Measurements from ENCODE around the gene B4GALT2.

The B4GALT2 gene

DNA sequence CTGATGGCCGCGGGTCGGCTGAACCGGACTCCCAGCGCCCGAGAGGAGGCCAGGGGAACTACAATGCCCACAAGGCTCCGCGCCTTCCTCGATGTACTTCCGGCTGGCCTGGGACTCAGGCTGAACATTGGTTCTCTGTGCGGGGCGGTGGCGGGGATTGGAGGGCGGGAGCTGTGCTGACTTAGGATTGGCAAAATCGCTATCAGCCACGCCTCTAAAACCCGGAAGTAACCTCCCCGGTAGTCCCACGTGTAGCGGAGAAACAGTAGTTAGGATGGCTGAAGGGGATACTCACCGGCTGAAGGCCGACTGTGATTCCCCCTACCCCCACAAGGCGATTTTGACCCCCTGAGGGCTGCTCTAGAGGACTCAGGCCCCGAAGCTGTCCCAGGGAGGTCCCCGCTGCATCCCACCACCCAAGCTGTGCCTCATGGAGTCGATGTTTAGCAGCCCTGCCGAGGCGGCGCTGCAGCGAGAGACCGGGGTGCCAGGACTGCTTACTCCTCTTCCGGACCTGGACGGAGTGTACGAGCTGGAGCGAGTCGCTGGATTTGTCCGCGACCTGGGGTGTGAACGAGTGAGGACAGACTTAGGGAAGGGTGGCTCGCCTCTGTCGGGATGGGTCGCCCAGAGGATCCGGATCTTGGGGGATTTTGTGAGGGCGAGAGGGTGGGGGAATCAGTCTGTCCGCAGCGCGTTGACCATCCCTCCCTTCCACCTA lies 9.1 kb upstream of the B4GALT2 start, which contains the start of gene DPH2:
TSS of gene DPH2 (plus strand) at position 265 of the 721 bp plus-strand sequence. CDS start at position 431, 166 bp downstream.
- peak; percentile 96 for DNase-seq (ENCODE audit: low read depth, low spot score)

GRCh38 chr1:43970502-43970901 lies 8.5 kb upstream of the B4GALT2 start:
- DNase-seq (ENCODE audit: low read depth, low spot score) = no peak

DNA sequence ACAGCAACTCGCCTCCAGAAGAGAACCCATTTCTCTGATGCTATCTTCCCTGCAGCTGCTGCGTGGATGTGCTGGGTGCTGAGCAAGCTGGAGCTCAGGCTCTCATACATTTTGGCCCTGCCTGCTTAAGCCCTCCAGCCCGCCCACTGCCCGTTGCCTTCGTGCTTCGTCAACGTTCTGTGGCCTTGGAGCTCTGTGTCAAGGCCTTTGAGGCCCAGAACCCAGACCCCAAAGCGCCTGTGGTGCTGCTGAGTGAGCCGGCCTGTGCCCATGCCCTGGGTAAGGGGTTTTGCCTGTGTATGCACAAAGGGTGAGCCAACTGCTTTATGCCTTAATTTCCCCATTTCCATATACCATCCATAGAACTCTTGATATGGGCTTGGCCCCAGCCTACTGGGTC lies 8.1 kb upstream of the B4GALT2 start:
- DNase-seq (ENCODE audit: low read depth, low spot score) = no peak

GRCh38 chr1:43971336-43971980 lies 7.6 kb upstream of the B4GALT2 start:
- DNase-seq (ENCODE audit: low read depth, low spot score) = no peak

DNA sequence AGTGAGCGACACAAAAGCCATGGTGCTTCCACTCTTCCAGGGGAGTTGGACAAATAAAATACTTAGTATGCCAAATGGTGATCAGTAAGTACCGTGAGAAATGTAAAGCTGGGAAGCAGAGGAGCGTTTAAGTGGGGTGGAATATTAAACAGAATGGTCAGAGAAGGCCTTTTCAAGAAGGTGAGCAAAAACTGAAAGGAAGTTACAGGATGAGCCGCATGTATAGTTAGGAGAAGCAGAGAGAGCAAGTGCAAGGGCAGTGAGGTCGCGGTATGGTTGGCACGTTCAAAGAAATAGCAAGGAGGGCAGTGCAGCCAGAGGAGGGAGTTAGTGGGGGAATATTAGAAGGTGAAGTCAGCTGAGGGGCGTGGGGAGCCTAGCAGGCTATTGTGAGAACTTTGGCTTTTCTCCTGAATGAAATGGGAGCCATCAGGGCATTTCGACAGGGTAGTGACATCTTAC lies 5.0 kb upstream of the B4GALT2 start:
- DNase-seq (ENCODE audit: low read depth, low spot score) = no peak

- DNase-seq (ENCODE audit: low read depth, low spot score) = peak; percentile 97
Measured at GRCh38 chr1:43974443-43975248, 4.4 kb upstream of the B4GALT2 start, which contains the start of gene ATP6V0B. Gene ATP6V0B (plus strand): TSS chr1:43974960. CDS start chr1:43975041, 81 bp downstream.

GRCh38 chr1:43975249-43975961 lies 3.6 kb upstream of the B4GALT2 start:
- peak; percentile 64 for DNase-seq (ENCODE audit: low read depth, low spot score)

GRCh38 chr1:43976045-43976444 lies 3.0 kb upstream of the B4GALT2 start:
- DNase-seq (ENCODE audit: low read depth, low spot score) = no peak

- no peak for DNase-seq (ENCODE audit: low read depth, low spot score)
Measured at GRCh38 chr1:43976890-43977289, 2.1 kb upstream of the B4GALT2 start.

GRCh38 chr1:43977376-43978263 lies 1.4 kb upstream of the B4GALT2 start:
- DNase-seq (ENCODE audit: low read depth, low spot score) = no peak

DNA sequence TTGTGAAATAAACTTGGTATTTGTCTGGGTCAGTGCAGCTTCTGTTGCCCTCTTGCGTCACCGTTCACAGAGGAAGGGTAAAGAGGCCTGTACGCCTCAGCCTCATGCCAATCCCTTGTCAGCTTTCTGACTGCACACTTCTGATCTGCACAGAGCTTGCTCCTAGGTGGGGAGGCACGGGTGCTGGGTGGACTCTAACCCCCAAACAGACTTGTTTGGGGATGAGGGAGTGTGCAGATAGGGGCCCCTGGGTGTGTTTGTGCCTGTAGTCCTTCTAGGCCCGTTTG lies 803 bp upstream of the B4GALT2 start:
- DNase-seq (ENCODE audit: low read depth, low spot score) = no peak

- DNase-seq (ENCODE audit: low read depth, low spot score) = no peak
Measured at GRCh38 chr1:43979261-43979527, 184 bp downstream of the B4GALT2 start.

DNA sequence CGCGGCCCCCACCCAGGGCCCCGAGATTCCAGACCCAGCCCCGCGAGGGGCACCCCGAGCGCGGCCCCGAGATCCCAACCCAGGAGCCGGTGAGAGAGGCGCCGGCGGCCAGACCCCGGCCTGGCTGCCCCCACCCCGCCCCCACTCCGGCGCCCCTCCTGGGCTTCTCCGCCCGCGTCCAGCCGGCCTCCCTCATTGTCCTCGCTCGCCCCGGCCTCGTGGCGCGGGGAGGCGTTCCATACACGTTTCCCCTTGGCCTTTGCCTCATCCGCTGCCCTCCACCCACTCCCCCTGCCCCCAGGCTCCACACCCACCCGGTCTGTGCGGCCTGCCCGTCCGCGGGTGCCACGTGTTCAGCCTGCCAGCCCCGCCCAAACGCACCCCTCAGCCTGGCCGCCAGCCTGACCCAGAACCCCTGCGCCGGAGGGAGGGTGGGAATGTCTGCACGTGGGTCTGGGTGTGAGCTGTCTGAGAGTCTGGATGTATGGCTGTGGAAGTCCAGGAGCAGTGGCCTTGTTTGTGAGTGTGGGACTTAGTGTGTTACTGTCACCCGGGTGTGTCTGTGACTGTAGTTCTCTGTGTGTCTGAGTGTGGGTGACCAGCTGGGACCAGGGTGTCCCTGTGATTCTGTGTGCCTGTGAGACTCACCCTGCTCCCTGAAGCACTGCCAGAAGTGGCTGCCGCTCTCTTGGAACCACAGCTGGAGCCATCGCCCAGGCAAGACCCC lies 681 bp downstream of the B4GALT2 start:
- DNase-seq (ENCODE audit: low read depth, low spot score) = peak; percentile 40

DNA sequence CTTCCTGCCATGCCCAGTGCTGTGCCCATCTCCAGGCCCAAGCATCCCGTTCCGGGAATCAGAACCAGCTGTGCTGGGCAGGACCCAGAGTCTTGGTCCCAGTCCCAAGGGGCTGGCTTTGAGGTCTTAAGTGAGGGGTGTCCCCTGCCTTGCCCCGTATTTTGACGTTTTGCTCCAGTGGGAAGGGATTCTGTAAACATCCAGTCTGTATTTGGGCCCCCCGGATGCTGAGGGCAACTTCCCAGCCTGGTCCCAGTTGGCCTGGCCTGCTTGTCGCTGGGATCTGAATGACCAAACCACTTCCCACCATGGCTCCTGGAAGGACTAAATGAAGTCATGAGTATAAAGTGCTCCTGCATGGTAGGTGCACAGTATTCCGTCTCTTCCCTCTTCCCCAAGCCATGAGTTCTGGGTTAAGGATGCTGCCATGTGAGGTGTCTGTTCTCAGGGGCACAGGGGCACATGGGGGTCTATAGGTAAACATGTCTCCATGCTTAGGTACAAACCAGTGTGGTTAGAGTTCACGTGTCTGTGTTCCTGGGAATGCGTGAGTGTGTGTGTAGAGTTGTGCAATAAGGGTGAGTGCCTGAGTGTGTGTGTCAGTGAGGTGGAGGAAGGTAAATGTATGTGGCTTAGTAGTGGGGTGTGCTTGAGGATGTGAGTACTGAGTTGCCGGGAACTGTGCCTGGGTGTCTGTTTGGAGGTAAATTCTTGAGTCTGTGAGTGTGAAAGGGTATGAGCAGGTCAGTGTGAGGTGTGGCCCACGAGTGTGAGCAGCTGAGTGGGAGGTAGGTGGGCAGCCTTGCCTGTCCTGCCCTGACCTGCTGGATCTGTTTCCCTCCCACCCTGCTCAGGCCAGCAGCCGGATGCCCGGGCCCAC lies 1.5 kb downstream of the B4GALT2 start:
- DNase-seq (ENCODE audit: low read depth, low spot score) = no peak

GRCh38 chr1:43981135-43981491 lies 2.1 kb downstream of the B4GALT2 start:
- no peak for DNase-seq (ENCODE audit: low read depth, low spot score)

DNA sequence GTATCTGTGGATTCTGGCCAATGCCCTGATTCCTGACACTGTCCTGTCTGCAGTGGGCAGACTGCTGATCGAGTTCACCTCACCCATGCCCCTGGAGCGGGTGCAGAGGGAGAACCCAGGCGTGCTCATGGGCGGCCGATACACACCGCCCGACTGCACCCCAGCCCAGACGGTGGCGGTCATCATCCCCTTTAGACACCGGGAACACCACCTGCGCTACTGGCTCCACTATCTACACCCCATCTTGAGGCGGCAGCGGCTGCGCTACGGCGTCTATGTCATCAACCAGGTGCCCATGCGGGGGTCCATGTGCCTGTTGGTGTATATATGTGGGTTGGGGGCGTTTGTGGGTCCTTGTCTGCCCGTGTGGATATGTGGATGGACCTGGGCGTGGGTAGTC lies 2.6 kb downstream of the B4GALT2 start:
- DNase-seq (ENCODE audit: low read depth, low spot score) = no peak

DNA sequence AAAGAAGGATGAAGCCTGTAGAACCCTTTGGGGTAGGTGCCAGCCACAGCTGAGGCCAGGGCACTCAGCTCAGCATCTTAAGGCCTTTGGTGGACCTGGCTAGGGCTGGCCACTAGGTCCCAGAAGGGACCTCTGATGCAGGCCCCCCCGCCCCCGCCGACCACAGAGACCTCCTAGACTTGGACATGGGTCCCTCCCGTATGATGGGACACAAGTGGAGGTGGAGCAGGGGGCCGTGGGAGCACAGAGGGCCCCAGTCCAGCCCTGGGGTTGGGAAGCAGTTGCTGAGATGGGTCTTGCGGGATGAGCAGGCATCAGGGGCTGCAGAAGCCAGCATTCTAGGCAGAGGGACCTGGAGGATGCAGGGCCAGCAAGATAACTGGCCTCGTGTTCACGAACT lies 3.2 kb downstream of the B4GALT2 start:
- DNase-seq (ENCODE audit: low read depth, low spot score) = no peak

DNA sequence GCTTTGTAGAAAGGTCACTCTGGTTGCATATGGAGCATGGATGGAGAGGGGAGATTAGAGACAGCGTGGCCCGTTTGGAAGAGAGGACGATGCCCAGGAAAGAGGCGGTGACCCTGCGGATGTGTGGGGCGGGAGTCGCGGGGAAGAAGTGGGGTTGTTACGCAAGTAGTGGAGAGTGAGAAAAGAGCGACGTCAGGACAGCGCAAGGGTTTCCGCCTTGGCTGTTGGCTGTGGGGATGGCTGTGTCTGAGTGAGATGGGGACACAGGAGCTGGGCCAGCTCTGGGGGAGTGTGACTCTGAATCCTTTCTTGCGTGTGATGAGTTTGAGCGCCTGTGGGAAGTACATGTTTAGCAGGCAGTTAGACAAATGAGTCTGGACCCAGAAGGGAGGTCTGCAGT lies 3.8 kb downstream of the B4GALT2 start:
- DNase-seq (ENCODE audit: low read depth, low spot score) = no peak

- no peak for DNase-seq (ENCODE audit: low read depth, low spot score)
Measured at GRCh38 chr1:43983253-43983899, 4.4 kb downstream of the B4GALT2 start.

Data from ELF-1 (cell line).